NCI-H1417 (cell line): ENCODE data around the gene PNPLA2.

Experiments used
- DNase-seq, 3 experiments: peaks; one replicate each; lab custom pipeline; 2025; lab: John Stamatoyannopoulos, UW

PNPLA2 gene

GRCh38 chr11:873706-874105 is 55.0 kb downstream of the PNPLA2 start:
- DNase-seq = no peak
